Naive B cell (primary cell): ENCODE data around the gene SMIM5. TPM values are rescaled to one million over a fixed set of nuclear protein-coding genes. Genes with fewer than 3 reads are reported as not detected.
"Not testable (repeated sequence)": the region's sequence is repeated elsewhere in the genome, so short reads cannot be mapped to it uniquely, and the experiment has no call there.

Experiments used
- ATAC-seq, 2 donors: fragments of 150-1000 bp; cut with Tn5 transposase; 2 replicates each; pipeline ENCODE4 v1.10.0; 2021; ENCODE audit warnings: low read depth in 2 of 2, mild to moderate bottlenecking in 2 of 2, moderate library complexity in 2 of 2
- DNase-seq: peaks from one replicate; pipeline ENCODE4 v3.0.0; 2022
- H3K27ac Mint-ChIP-seq, 6 donors: one replicate each; pipeline ENCODE4 v1.8.0; 2020 to 2022; ENCODE audit warnings: mild to moderate bottlenecking in 6 of 6, mixed read lengths in 6 of 6, moderate library complexity in 5 of 6, inconsistent platforms in 2 of 6
- H3K27me3 Mint-ChIP-seq, 3 donors: one replicate each; pipeline ENCODE4 v1.8.0; 2021 to 2022; ENCODE audit warnings: mixed read lengths in 3 of 3, mild to moderate bottlenecking in 1 of 3
- H3K36me3 Mint-ChIP-seq, 2 donors: one replicate each; pipeline ENCODE4 v1.8.0; 2020 to 2022; ENCODE audit warnings: mixed read lengths in 2 of 2, inconsistent platforms in 1 of 2, mild to moderate bottlenecking in 1 of 2
- H3K4me1 Mint-ChIP-seq, 3 donors: one replicate each; pipeline ENCODE4 v1.8.0; 2020 to 2022; ENCODE audit warnings: mixed read lengths in 3 of 3, inconsistent platforms in 1 of 3, mild to moderate bottlenecking in 1 of 3, moderate library complexity in 1 of 3
- H3K4me3 Mint-ChIP-seq, 8 donors: one replicate each; pipeline ENCODE4 v1.8.0; 2020 to 2022; ENCODE audit warnings: mild to moderate bottlenecking in 8 of 8, mixed read lengths in 8 of 8, moderate library complexity in 8 of 8, inconsistent platforms in 2 of 8
- H3K9me3 Mint-ChIP-seq, 7 donors: one replicate each; pipeline ENCODE4 v1.8.0; 2020 to 2022; ENCODE audit warnings: mixed read lengths in 7 of 7, mild to moderate bottlenecking in 5 of 7, inconsistent platforms in 2 of 7, moderate library complexity in 1 of 7
- polyA plus RNA-seq, 6 donors: library from polyadenylated mRNA; unstranded; fragments of 300-500 nt; fragmentation: Illumina TruSeq; gene quantifications; one replicate each; pipeline ENCODE4 v1.2.3, GENCODE V29; 2021; ENCODE audit warnings: low read depth in 6 of 6

The SMIM5 gene
- 1 to 10 TPM in 2 of 6 donors, under 1 TPM in 2, not detected in 2; 0.24 to 1.3 (median 1.1) TPM for polyA plus RNA-seq

GRCh38 chr17:75632863-75633485 is at the start of gene SMIM5:
Gene SMIM5, plus strand, starts transcription at chr17:75633434. Its CDS starts 6,768 bp downstream, at chr17:75640202.
- peak; percentile 75 for DNase-seq
- Mint-ChIP-seq H3K27me3 (no peaks in the 10 kb centered on the region), H3K4me3 (peak within 1 kb of the TSS in 3 of 8 donors; percentile 39 to 67 (median 58)), H3K27ac (peak within 1 kb of the TSS in 3 of 6 donors; percentile 11 to 92 (median 65)), H3K4me1 (peaks cover 5 to 20% (median 18%) of the 10 kb centered on the region in 3 donors), H3K36me3 (no peaks in the 10 kb centered on the region), H3K9me3 (no peaks in the 10 kb centered on the region)
- peak; percentile 88 for ATAC-seq

- Mint-ChIP-seq H3K27ac (no peak overlapping the region), H3K4me3 (peak overlapping the region in 1 of 8 donors; percentile 80), H3K27me3 (peaks cover 0 to 10% (median 4%) of the 10 kb centered on the region in 3 donors), H3K4me1 (peaks cover 0 to 15% (median 8%) of the 10 kb centered on the region in 3 donors), H3K9me3 (peaks cover 0 to 5% (median 0%) of the 10 kb centered on the region in 7 donors), H3K36me3 (no peaks in the 10 kb centered on the region)
- ATAC-seq (no peak), DNase-seq (no peak)
Observed at GRCh38 chr17:75584849-75585175, 48.4 kb upstream of the SMIM5 start.

- H3K36me3 Mint-ChIP-seq = no peaks in the 10 kb centered on the region
- H3K4me3 Mint-ChIP-seq = peak within 1 kb of the TSS; percentile 78 to 94 (median 87)
- peak within 1 kb of the TSS in 5 of 6 donors; percentile 16 to 95 (median 51) for H3K27ac Mint-ChIP-seq
- peaks cover 5 to 21% (median 12%) of the 10 kb centered on the region in 3 donors for H3K4me1 Mint-ChIP-seq
- DNase-seq (peak; percentile 81), ATAC-seq (peak; percentile 62 to 67)
- H3K9me3 Mint-ChIP-seq = no peaks in the 10 kb centered on the region
- no peaks in the 10 kb centered on the region for H3K27me3 Mint-ChIP-seq
Observed at GRCh38 chr17:75587675-75588595, 45.3 kb upstream of the SMIM5 start, which contains the start of gene MYO15B. Gene MYO15B, plus strand, starts transcription at chr17:75587800. Its CDS starts 258 bp downstream, at chr17:75588058.

- H3K4me3 Mint-ChIP-seq = peak overlapping the region; percentile 57 to 94 (median 84)
- H3K36me3 Mint-ChIP-seq = no peaks in the 10 kb centered on the region
- DNase-seq = no peak
- peak overlapping the region in 2 of 6 donors; percentile 85 to 95 for H3K27ac Mint-ChIP-seq
- no peaks in the 10 kb centered on the region for H3K9me3 Mint-ChIP-seq
- peaks cover 5 to 21% (median 12%) of the 10 kb centered on the region in 3 donors for H3K4me1 Mint-ChIP-seq
- H3K27me3 Mint-ChIP-seq = no peaks in the 10 kb centered on the region
- peak; percentile 12 to 39 for ATAC-seq
Observed at GRCh38 chr17:75588596-75589011, 44.6 kb upstream of the SMIM5 start.

GRCh38 chr17:75589012-75589918 is 44.0 kb upstream of the SMIM5 start:
- no peaks in the 10 kb centered on the region for H3K27me3 Mint-ChIP-seq
- ATAC-seq = peak; percentile 78 to 87
- H3K27ac Mint-ChIP-seq = peak overlapping the region in 4 of 6 donors; percentile 75 to 95 (median 84)

GRCh38 chr17:75589919-75590303 is 43.3 kb upstream of the SMIM5 start:
- DNase-seq = no peak
- H3K27me3 Mint-ChIP-seq = no peaks in the 10 kb centered on the region
- no peak for ATAC-seq
- no peak overlapping the region for H3K27ac Mint-ChIP-seq
- peak overlapping the region in 7 of 8 donors; percentile 36 to 79 (median 54) for H3K4me3 Mint-ChIP-seq
- H3K9me3 Mint-ChIP-seq = no peaks in the 10 kb centered on the region
- no peaks in the 10 kb centered on the region for H3K36me3 Mint-ChIP-seq
- peaks cover 5 to 21% (median 12%) of the 10 kb centered on the region in 3 donors for H3K4me1 Mint-ChIP-seq

More at GRCh38 chr17:75589012-75589918, 44.0 kb upstream of the SMIM5 start:
- Mint-ChIP-seq H3K9me3 (no peaks in the 10 kb centered on the region), H3K36me3 (no peaks in the 10 kb centered on the region), H3K4me1 (peaks cover 5 to 21% (median 12%) of the 10 kb centered on the region in 3 donors), H3K4me3 (peak overlapping the region; percentile 62 to 95 (median 82))
- DNase-seq = peak; percentile 88

- DNase-seq (no peak), ATAC-seq (no peak)
- Mint-ChIP-seq H3K27me3 (no peaks in the 10 kb centered on the region), H3K4me1 (peaks cover 5 to 21% (median 12%) of the 10 kb centered on the region in 3 donors), H3K4me3 (peak overlapping the region in 7 of 8 donors; percentile 36 to 79 (median 56)), H3K36me3 (no peaks in the 10 kb centered on the region), H3K27ac (peak overlapping the region in 1 of 6 donors; percentile 70), H3K9me3 (no peaks in the 10 kb centered on the region)
Observed at GRCh38 chr17:75590314-75590761, 42.9 kb upstream of the SMIM5 start.

- Mint-ChIP-seq H3K9me3 (no peaks in the 10 kb centered on the region), H3K27me3 (no peaks in the 10 kb centered on the region), H3K36me3 (no peaks in the 10 kb centered on the region), H3K27ac (peak overlapping the region in 2 of 6 donors; percentile 47 to 76), H3K4me1 (peaks cover 5 to 21% (median 11%) of the 10 kb centered on the region in 3 donors), H3K4me3 (peak overlapping the region in 7 of 8 donors; percentile 13 to 78 (median 56))
- no peak for ATAC-seq
- no peak for DNase-seq
Observed at GRCh38 chr17:75590849-75591721, 42.1 kb upstream of the SMIM5 start.

GRCh38 chr17:75591722-75592302 is 41.4 kb upstream of the SMIM5 start:
- no peak overlapping the region for H3K27ac Mint-ChIP-seq
- DNase-seq (no peak), ATAC-seq (no peak)
- no peaks in the 10 kb centered on the region for H3K27me3 Mint-ChIP-seq
- H3K9me3 Mint-ChIP-seq = no peaks in the 10 kb centered on the region
- no peaks in the 10 kb centered on the region for H3K36me3 Mint-ChIP-seq
- H3K4me3 Mint-ChIP-seq = peak overlapping the region in 1 of 8 donors; percentile 47
- H3K4me1 Mint-ChIP-seq = peaks cover 5 to 21% (median 11%) of the 10 kb centered on the region in 3 donors

GRCh38 chr17:75592348-75593020 is 40.8 kb upstream of the SMIM5 start:
- DNase-seq (no peak), ATAC-seq (no peak)
- Mint-ChIP-seq H3K27me3 (no peaks in the 10 kb centered on the region), H3K4me3 (peak overlapping the region in 1 of 8 donors; percentile 33), H3K4me1 (peaks cover 5 to 16% (median 9%) of the 10 kb centered on the region in 3 donors), H3K27ac (no peak overlapping the region), H3K9me3 (no peaks in the 10 kb centered on the region), H3K36me3 (no peaks in the 10 kb centered on the region)

GRCh38 chr17:75593430-75593829 is 39.8 kb upstream of the SMIM5 start:
- Mint-ChIP-seq H3K4me3 (peak overlapping the region in 1 of 8 donors; percentile 42), H3K4me1 (peaks cover 5 to 12% (median 9%) of the 10 kb centered on the region in 3 donors), H3K27ac (peak overlapping the region in 1 of 6 donors; percentile 42)
- DNase-seq, ATAC-seq, H3K36me3 Mint-ChIP-seq, H3K9me3 Mint-ChIP-seq, H3K27me3 Mint-ChIP-seq: not testable (repeated sequence)
